Measurements from ENCODE around the gene ROM1. TPM values are rescaled to one million over a fixed set of nuclear protein-coding genes. Genes with fewer than 3 reads are reported as not detected.
"Not testable (repeated sequence)": the region's sequence is repeated elsewhere in the genome, so short reads cannot be mapped to it uniquely, and the experiment has no call there.

ROM1 gene
- total RNA-seq, 2 experiments from 2014 or later: 1.4 to 2.4 TPM

GRCh38 chr11:62616957-62617356, 3.9 kb downstream of the ROM1 start:
- DNase-seq; H3K27ac Mint-ChIP-seq; H3K9me3 Mint-ChIP-seq; H3K27me3 Mint-ChIP-seq; ATAC-seq (ENCODE audit: low read depth); H3K4me3 Mint-ChIP-seq: not testable (repeated sequence)
- Mint-ChIP-seq H3K36me3 (peaks cover 16% of the 10 kb centered on the region), H3K4me1 (peaks cover 32% of the 10 kb centered on the region)
- POLR2A ChIA-PET: interaction anchor here (0.7 kb wide), 1 partner anchor 21 kb away, joined by 4 read pairs; no protein-coding TSS in a partner anchor

GRCh38 chr11:62621027-62621566, 8.0 kb downstream of the ROM1 start:
- H3K4me1 Mint-ChIP-seq: peaks cover 24% of the 10 kb centered on the region

GRCh38 chr11:62621567-62622470, 8.8 kb downstream of the ROM1 start, which contains the start of gene B3GAT3:
Gene B3GAT3 (minus strand): TSS chr11:62621986. CDS start chr11:62621947, 39 bp downstream.
- peak within 1 kb of the TSS; percentile 99 for H3K27ac Mint-ChIP-seq
- peak; percentile 94 for DNase-seq
- H3K4me3 Mint-ChIP-seq: peak within 1 kb of the TSS; percentile 93
- POLR2A ChIA-PET: interaction anchor here (0.6 to 5.8 kb wide), 29 partner anchors 10 to 259 kb away, joined by 3 to 48 read pairs (median 5); partner anchors contain the start of genes C11orf98, CSKMT, EEF1G and EML3
- H3K36me3 Mint-ChIP-seq: peaks cover 21% of the 10 kb centered on the region
- ATAC-seq (ENCODE audit: low read depth): peak; percentile 87
- peaks cover 24% of the 10 kb centered on the region for H3K4me1 Mint-ChIP-seq
- H3K9me3 Mint-ChIP-seq: no peaks in the 10 kb centered on the region
- no peaks in the 10 kb centered on the region for H3K27me3 Mint-ChIP-seq

More at GRCh38 chr11:62621027-62621566, 8.0 kb downstream of the ROM1 start:
- ATAC-seq (ENCODE audit: low read depth): no peak
- POLR2A ChIA-PET: interaction anchor here (0.6 to 5.8 kb wide), 23 partner anchors 9 to 248 kb away, joined by 3 to 48 read pairs (median 9); partner anchors contain the start of genes C11orf98, CSKMT, EML3 and GANAB
- no peaks in the 10 kb centered on the region for H3K27me3 Mint-ChIP-seq
- peak overlapping the region; percentile 99 for H3K27ac Mint-ChIP-seq
- H3K36me3 Mint-ChIP-seq: peaks cover 21% of the 10 kb centered on the region
- peak overlapping the region; percentile 93 for H3K4me3 Mint-ChIP-seq
- DNase-seq: no peak
- H3K9me3 Mint-ChIP-seq: no peaks in the 10 kb centered on the region

- Mint-ChIP-seq H3K27ac (peak overlapping the region; percentile 91), H3K27me3 (no peaks in the 10 kb centered on the region), H3K36me3 (peaks cover 18% of the 10 kb centered on the region), H3K4me3 (peak overlapping the region; percentile 76), H3K4me1 (peaks cover 24% of the 10 kb centered on the region), H3K9me3 (no peaks in the 10 kb centered on the region)
- ATAC-seq (ENCODE audit: low read depth): no peak
- POLR2A ChIA-PET: interaction anchor here (0.7 to 5.8 kb wide), 25 partner anchors 9 to 259 kb away, joined by 3 to 48 read pairs (median 7); partner anchors contain the start of genes C11orf98, CSKMT, EEF1G and EML3
- DNase-seq: no peak
Observed at GRCh38 chr11:62622476-62623089, 9.5 kb downstream of the ROM1 start.

- H3K27ac Mint-ChIP-seq: peak overlapping the region; percentile 66
Observed at GRCh38 chr11:62627713-62628112, 14.7 kb downstream of the ROM1 start.

GRCh38 chr11:62632492-62632891, 19.4 kb downstream of the ROM1 start:
- no peaks in the 10 kb centered on the region for H3K27me3 Mint-ChIP-seq
- POLR2A ChIA-PET: interaction anchor here (1.0 to 1.6 kb wide), 3 partner anchors 8 to 13 kb away, joined by 3 to 5 read pairs (median 4); no protein-coding TSS in a partner anchor
- H3K4me3 Mint-ChIP-seq: no peak overlapping the region
- ATAC-seq (ENCODE audit: low read depth) (no peak), DNase-seq (no peak)
- H3K4me1 Mint-ChIP-seq: peaks cover 15% of the 10 kb centered on the region
- H3K27ac Mint-ChIP-seq: no peak overlapping the region
- no peaks in the 10 kb centered on the region for H3K9me3 Mint-ChIP-seq
- H3K36me3 Mint-ChIP-seq: peaks cover 54% of the 10 kb centered on the region

More at GRCh38 chr11:62627713-62628112, 14.7 kb downstream of the ROM1 start:
- H3K4me3 Mint-ChIP-seq: no peak overlapping the region
- H3K27me3 Mint-ChIP-seq: no peaks in the 10 kb centered on the region
- POLR2A ChIA-PET: interaction anchor here (1.3 kb wide), 1 partner anchor 37 kb away, joined by 3 read pairs; the partner anchor contains the start of genes C11orf98 and CSKMT
- ATAC-seq (ENCODE audit: low read depth) (peak; percentile 40), DNase-seq (no peak)
- H3K4me1 Mint-ChIP-seq: peaks cover 4% of the 10 kb centered on the region
- H3K36me3 Mint-ChIP-seq: peaks cover 31% of the 10 kb centered on the region
- H3K9me3 Mint-ChIP-seq: no peaks in the 10 kb centered on the region

GRCh38 chr11:62644220-62644619, 31.2 kb downstream of the ROM1 start:
- H3K27ac Mint-ChIP-seq: no peak overlapping the region
- H3K9me3 Mint-ChIP-seq: no peaks in the 10 kb centered on the region
- peak overlapping the region; percentile 39 for H3K4me3 Mint-ChIP-seq
- DNase-seq: no peak
- no peaks in the 10 kb centered on the region for H3K27me3 Mint-ChIP-seq
- no peak for ATAC-seq (ENCODE audit: low read depth)
- peaks cover 38% of the 10 kb centered on the region for H3K4me1 Mint-ChIP-seq
- POLR2A ChIA-PET: interaction anchor here (0.7 to 7.3 kb wide), 6 partner anchors 9 to 109 kb away, joined by 3 to 76 read pairs (median 10); partner anchors contain the start of genes B3GAT3, C11orf98, CSKMT and INTS5
- peaks cover 15% of the 10 kb centered on the region for H3K36me3 Mint-ChIP-seq

GRCh38 chr11:62645671-62645945, 32.6 kb downstream of the ROM1 start:
- Mint-ChIP-seq H3K27ac (peak overlapping the region; percentile 96), H3K4me3 (peak overlapping the region; percentile 99), H3K9me3 (no peaks in the 10 kb centered on the region), H3K36me3 (peaks cover 7% of the 10 kb centered on the region), H3K27me3 (no peaks in the 10 kb centered on the region), H3K4me1 (peaks cover 29% of the 10 kb centered on the region)
- DNase-seq: no peak
- no peak for ATAC-seq (ENCODE audit: low read depth)
- POLR2A ChIA-PET: interaction anchor here (0.7 to 7.3 kb wide), 16 partner anchors 8 to 195 kb away, joined by 3 to 76 read pairs (median 10); partner anchors contain the start of genes B3GAT3, C11orf98, CSKMT and EEF1G

GRCh38 chr11:62645946-62646824, 33.1 kb downstream of the ROM1 start, which contains the start of gene GANAB:
Gene GANAB (minus strand): TSS chr11:62646613. CDS start chr11:62646599, 14 bp downstream.
- Mint-ChIP-seq H3K4me3 (peak within 1 kb of the TSS; percentile 99), H3K27ac (peak within 1 kb of the TSS; percentile 96), H3K9me3 (no peaks in the 10 kb centered on the region), H3K4me1 (peaks cover 24% of the 10 kb centered on the region), H3K27me3 (no peaks in the 10 kb centered on the region), H3K36me3 (peaks cover 8% of the 10 kb centered on the region)
- POLR2A ChIA-PET: interaction anchor here (0.6 to 7.3 kb wide), 19 partner anchors 9 to 195 kb away, joined by 3 to 76 read pairs (median 7); partner anchors contain the start of genes B3GAT3, C11orf98, CSKMT and EEF1G
- DNase-seq: peak; percentile 96
- peak; percentile 98 for ATAC-seq (ENCODE audit: low read depth)

- H3K4me3 Mint-ChIP-seq: peak overlapping the region; percentile 99
- no peaks in the 10 kb centered on the region for H3K9me3 Mint-ChIP-seq
- H3K36me3 Mint-ChIP-seq: peaks cover 8% of the 10 kb centered on the region
- POLR2A ChIA-PET: interaction anchor here (0.6 to 7.3 kb wide), 17 partner anchors 10 to 194 kb away, joined by 3 to 76 read pairs (median 13); partner anchors contain the start of genes B3GAT3, C11orf98, CSKMT and EEF1G
- H3K4me1 Mint-ChIP-seq: peaks cover 24% of the 10 kb centered on the region
- ATAC-seq (ENCODE audit: low read depth) (no peak), DNase-seq (no peak)
- H3K27ac Mint-ChIP-seq: peak overlapping the region; percentile 96
- H3K27me3 Mint-ChIP-seq: no peaks in the 10 kb centered on the region
Observed at GRCh38 chr11:62646825-62647608, 34.0 kb downstream of the ROM1 start.

GRCh38 chr11:62647609-62648005, 34.5 kb downstream of the ROM1 start:
- POLR2A ChIA-PET: interaction anchor here (0.9 to 5.5 kb wide), 8 partner anchors 10 to 194 kb away, joined by 3 to 40 read pairs (median 8); partner anchors contain the start of genes B3GAT3, C11orf98, CSKMT and HNRNPUL2
- no peaks in the 10 kb centered on the region for H3K27me3 Mint-ChIP-seq
- H3K9me3 Mint-ChIP-seq: no peaks in the 10 kb centered on the region
- H3K27ac Mint-ChIP-seq: no peak overlapping the region
- no peak for DNase-seq
- no peak for ATAC-seq (ENCODE audit: low read depth)
- H3K4me1 Mint-ChIP-seq: peaks cover 25% of the 10 kb centered on the region
- H3K4me3 Mint-ChIP-seq: no peak overlapping the region
- H3K36me3 Mint-ChIP-seq: peaks cover 8% of the 10 kb centered on the region
